HG02970 (cell line): ENCODE measurements around the gene DSG3.

Source experiments
- ATAC-seq: cut with Tn5 transposase; IDR thresholded peaks from one replicate; pipeline ENCODE4 v1.9.1; 2021; ENCODE audit warnings: mild to moderate bottlenecking, moderate library complexity, moderate number of reproducible peaks; ENCODE audit not compliant: unreplicated experiment, low FRiP score

DSG3 gene

GRCh38 chr18:31512203-31512764 lies 64.7 kb downstream of the DSG3 start:
- ATAC-seq, result no peak

- no peak for ATAC-seq
Measured at GRCh38 chr18:31513189-31513935, 65.8 kb downstream of the DSG3 start.

- no peak for ATAC-seq
Measured at GRCh38 chr18:31516437-31516836, 68.9 kb downstream of the DSG3 start.

GRCh38 chr18:31526374-31526773 lies 78.8 kb downstream of the DSG3 start:
- ATAC-seq, result no peak
